Right cardiac atrium (tissue), 5 donors: Measurements from ENCODE around the gene TMEM185B. TPM values are rescaled to one million over a fixed set of nuclear protein-coding genes. Genes with fewer than 3 reads are reported as not detected.
"Not testable (repeated sequence)": the region's sequence is repeated elsewhere in the genome, so short reads cannot be mapped to it uniquely, and the experiment has no call there.

ENCODE experiments used
- ATAC-seq, 2 donors: fragments of 200-7000 bp; cut with Tn5 transposase; one replicate each; pipeline versions ENCODE4 v1.8.0 to v1.9.1; 2020; ENCODE audit warnings: moderate library complexity in 2 of 2, mild to moderate bottlenecking in 1 of 2
- DNase-seq, 3 donors: peaks; one replicate each; pipeline ENCODE4 v3.0.0-alpha.2; 2020
- H3K27ac ChIP-seq: one replicate; pipeline ENCODE4 v1.5.1; 2013; ENCODE audit warnings: mild to moderate bottlenecking, low read length, control low read depth, moderate library complexity
- H3K27me3 ChIP-seq: one replicate; pipeline ENCODE4 v1.6.1; 2013; ENCODE audit not compliant: control insufficient read depth, insufficient read depth
- H3K4me1 ChIP-seq: one replicate; pipeline ENCODE4 v1.6.1; 2013; ENCODE audit warnings: low read length; ENCODE audit not compliant: control insufficient read depth, insufficient read depth
- H3K4me3 ChIP-seq: one replicate; pipeline ENCODE4 v1.5.1; 2013; ENCODE audit warnings: low read length, control low read depth
- H3K9me3 ChIP-seq: one replicate; pipeline ENCODE4 v1.6.1; 2013; ENCODE audit warnings: low read length; ENCODE audit not compliant: control insufficient read depth
- WGBS: extraction: QIAGEN DNeasy Blood & Tissue Kit; methylation state at CpG from one replicate; pipeline ENCODE4 v1.1.7; 2013; 5-methylcytosine and 5-hydroxymethylcytosine counted together
- intact Hi-C, 4 donors: fragments of 100-400 bp; cut with DNase I; formaldehyde crosslinking; loops; one replicate each; pipeline versions ENCODE4 v1.11.0 to v1.14.0; 2022 to 2023
- polyA plus RNA-seq: library from polyadenylated mRNA; stranded (reverse); fragments of 200-250 nt; gene quantifications from one replicate; pipeline ENCODE4 v1.2.3, GENCODE V29; 2013
- total RNA-seq, 4 donors: library from RNA; stranded (reverse); fragmentation: NEBNext Ultra II Directional; extraction: Animal tissue kit (Norgen Biotek cat#: 25700); gene quantifications; one replicate each; pipeline ENCODE4 v1.2.1, GENCODE V29; 2021
- donor health status: healthy with polysubstance abuse.
- donor health status: DM: no; HTN: yes; CAD: no.
- donor health status: DM: no; HTN: no; CAD: no.
- donor health status: DM: no; HTN: yes; CAD: no; lungs with severe emphysema.
- donor health status: DM: yes; HTN: yes; CAD: no.

Gene TMEM185B
- total and polyA plus RNA-seq, 5 donors = 13.2 to 27.5 (median 19.9) TPM

DNA sequence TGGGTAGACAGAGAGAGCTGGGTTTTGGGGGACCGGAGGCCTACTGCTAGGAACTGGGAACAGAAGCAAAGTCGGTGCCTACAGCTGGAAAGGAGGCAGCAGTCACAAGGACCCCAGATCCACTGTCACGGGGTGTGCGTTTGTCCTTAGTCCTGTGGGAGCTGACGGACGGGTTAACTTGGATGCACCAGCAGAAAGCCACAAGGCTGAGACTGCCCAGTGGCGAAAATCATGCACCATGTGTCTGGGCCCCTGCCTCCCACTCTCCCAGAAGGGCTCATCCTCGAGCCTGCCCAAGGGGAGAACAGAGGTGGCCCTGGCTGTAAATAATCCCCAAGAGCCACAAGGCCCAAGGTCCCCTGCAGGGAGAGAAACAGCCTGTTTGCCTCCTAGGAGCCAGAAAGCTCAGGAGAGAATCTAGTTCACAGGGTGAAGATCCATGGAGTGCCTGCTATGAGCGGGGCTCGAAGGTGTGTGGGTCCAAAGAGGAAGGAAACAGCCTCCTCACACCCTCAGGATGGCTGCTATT, 17.8 kb upstream of the TMEM185B start:
- peak overlapping the region; percentile 23 for H3K27ac ChIP-seq
- WGBS = 78% methylated on average over 10 of the region's 10 CpGs
- ATAC-seq = no peak

DNA sequence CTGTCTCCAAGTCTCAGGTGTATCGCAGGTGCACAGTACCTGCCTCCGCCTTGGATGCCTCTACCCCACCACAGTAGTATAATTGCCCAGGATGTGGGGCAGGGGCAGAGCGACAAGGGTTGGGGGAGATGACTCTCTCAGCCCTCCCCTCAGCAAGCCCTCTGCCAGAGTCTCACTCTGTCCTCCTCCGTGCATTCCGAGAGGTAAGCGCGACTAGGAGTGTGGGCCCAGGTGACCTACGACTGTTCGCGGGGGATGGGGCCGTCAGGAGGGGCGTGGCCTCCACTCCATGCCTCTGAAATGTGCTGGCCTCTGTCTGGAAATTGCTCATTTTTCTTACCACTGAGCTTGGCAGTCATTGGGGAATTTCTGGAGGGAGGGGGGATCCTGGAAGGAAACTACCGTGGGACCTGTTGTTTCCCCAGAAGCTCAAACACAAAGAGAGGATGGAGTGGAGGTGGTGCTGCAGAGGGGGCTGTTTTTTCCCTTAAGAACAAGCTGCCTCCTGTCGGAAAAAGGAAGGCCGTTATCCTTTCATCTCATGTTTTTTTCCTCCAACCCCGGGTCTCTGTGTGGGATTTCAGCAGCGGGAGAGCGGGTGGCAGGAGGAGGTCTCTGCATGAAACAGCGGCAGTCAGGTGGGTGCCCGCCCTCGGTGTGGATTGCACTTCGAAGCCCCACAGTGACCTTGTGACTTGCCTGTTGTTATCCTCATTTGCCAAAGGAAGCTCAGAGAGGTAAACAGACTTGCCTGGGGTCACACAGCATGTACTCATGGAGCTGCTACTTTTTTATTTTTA, 16.5 kb upstream of the TMEM185B start:
- 42% methylated on average over 22 of the region's 22 CpGs for WGBS
- Histone ChIP-seq H3K9me3 (no peaks in the 10 kb centered on the region), H3K27me3 (no peaks in the 10 kb centered on the region), H3K27ac (peak overlapping the region; percentile 22), H3K4me1 (no peaks in the 10 kb centered on the region), H3K4me3 (no peak overlapping the region)
- ATAC-seq (peak; percentile 75 to 88), DNase-seq (peak; percentile 65 to 81 (median 80))
- intact Hi-C loops = no loop called here

More for the DNA sequence above, 17.8 kb upstream of the TMEM185B start:
- Histone ChIP-seq H3K4me1 (peaks cover 4% of the 10 kb centered on the region), H3K9me3 (no peaks in the 10 kb centered on the region), H3K27me3 (no peaks in the 10 kb centered on the region), H3K4me3 (no peak overlapping the region)
- intact Hi-C loops = no loop called here
- DNase-seq = no peak

DNA sequence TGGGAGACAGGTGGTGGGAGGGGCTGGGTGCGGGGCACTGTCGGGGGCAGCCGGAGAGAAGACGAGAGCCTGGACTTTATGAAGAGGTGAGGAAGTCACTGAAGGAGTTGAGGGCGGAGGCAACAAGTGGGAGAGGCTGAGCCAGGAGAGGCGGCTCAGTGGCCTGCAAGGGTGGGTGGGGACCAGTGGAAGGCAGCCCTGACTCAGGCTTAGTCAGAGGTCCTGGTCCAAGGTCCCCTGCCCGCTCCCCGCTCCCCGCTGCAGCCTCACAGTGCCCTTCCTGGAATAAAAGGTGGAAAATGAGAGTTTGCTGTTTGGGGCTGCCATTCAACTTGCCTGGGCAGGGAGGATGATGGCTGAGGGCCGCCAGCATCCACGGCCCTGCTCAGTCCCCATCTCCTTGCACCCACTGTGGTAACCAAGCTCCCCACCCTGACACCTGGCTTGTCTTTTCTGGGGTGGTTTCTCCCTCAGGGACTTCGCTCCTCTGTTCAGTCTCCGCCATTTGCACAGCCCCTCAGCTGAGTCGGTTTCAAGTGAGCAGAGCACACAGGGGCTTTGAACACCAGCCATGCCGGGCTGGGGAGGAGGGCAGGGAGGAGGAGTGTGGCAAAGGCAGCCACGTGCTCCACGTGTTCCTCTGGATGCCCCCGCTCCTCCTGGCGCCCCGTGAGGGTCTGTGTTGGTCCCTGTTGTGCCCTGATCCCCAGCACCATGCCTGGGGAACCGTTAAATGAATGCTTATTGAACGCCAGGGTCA, 15.7 kb upstream of the TMEM185B start:
- DNase-seq (peak in 1 of 3 donors; percentile 74), ATAC-seq (peak; percentile 59 to 90)
- no peaks in the 10 kb centered on the region for H3K27me3 ChIP-seq
- H3K27ac ChIP-seq = peak overlapping the region; percentile 22
- no peak overlapping the region for H3K4me3 ChIP-seq
- H3K9me3 ChIP-seq = no peaks in the 10 kb centered on the region
- no peaks in the 10 kb centered on the region for H3K4me1 ChIP-seq
- WGBS = 77% methylated on average over 22 of the region's 22 CpGs
- intact Hi-C loops = no loop called here

- Histone ChIP-seq H3K9me3 (no peaks in the 10 kb centered on the region), H3K4me3 (no peak overlapping the region), H3K4me1 (no peaks in the 10 kb centered on the region), H3K27ac (no peak overlapping the region), H3K27me3 (no peaks in the 10 kb centered on the region)
- intact Hi-C loops = no loop called here
- 78% methylated on average over 10 of the region's 10 CpGs for WGBS
- ATAC-seq (peak in 1 of 2 donors; percentile 13), DNase-seq (no peak)
Observed at GRCh38 chr2:120237491-120237902, 14.3 kb upstream of the TMEM185B start.

DNA sequence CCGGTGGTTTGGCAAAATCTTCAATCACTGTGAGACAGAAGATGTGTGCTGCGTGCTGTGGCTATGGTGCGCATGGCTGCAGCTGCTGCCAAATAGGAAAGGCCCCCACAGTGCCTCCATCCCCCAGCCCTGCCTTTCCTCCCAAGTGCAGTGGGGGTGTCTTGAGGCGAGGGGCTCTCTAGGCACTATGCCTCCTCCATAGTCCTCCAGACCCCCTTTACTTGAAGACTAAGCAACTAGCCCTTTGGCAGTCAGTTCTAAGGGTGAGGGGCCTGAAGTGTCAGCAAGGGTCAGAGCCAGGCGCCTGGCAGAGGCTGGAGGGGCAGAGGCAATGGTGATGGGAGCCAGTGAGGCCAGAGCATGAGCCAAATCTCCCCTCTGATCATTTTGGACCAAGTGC, 13.6 kb upstream of the TMEM185B start:
- no peaks in the 10 kb centered on the region for H3K27me3 ChIP-seq
- no peak overlapping the region for H3K4me3 ChIP-seq
- no peak overlapping the region for H3K27ac ChIP-seq
- intact Hi-C loops = no loop called here
- ATAC-seq (no peak), DNase-seq (no peak)
- no peaks in the 10 kb centered on the region for H3K9me3 ChIP-seq
- no peaks in the 10 kb centered on the region for H3K4me1 ChIP-seq
- WGBS = 90% methylated on average over 5 of the region's 5 CpGs

DNA sequence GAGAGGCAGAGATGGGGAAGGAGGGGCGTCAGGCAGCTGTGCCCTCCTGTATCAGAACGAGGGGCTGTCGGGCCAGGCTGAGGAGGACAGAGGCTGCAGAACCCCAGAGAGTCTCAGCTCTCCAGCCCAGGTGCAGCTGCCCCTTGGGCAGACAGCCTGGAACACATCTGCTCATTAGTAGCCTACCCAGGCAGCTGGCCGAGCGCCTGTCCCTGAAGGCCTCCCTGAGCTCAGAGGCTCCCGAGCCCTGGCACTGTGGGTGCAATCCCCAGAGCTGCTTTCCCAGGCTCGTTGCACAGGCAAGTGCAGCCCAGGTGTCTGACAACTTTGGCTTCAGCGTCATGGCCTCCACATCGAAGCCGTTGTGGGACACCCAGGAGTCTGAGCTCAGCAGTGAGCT, 13.1 kb upstream of the TMEM185B start:
- ATAC-seq (no peak), DNase-seq (no peak)
- WGBS = 90% methylated on average over 10 of the region's 10 CpGs
- Histone ChIP-seq H3K4me3 (no peak overlapping the region), H3K4me1 (no peaks in the 10 kb centered on the region), H3K27ac (no peak overlapping the region), H3K9me3 (no peaks in the 10 kb centered on the region), H3K27me3 (no peaks in the 10 kb centered on the region)
- intact Hi-C loops = no loop called here

- no peaks in the 10 kb centered on the region for H3K27me3 ChIP-seq
- H3K9me3 ChIP-seq = no peaks in the 10 kb centered on the region
- no peak for DNase-seq
- no peaks in the 10 kb centered on the region for H3K4me1 ChIP-seq
- no peak overlapping the region for H3K4me3 ChIP-seq
- H3K27ac ChIP-seq = no peak overlapping the region
- intact Hi-C loops = no loop called here
- 89% methylated on average over 6 of the region's 6 CpGs for WGBS
- ATAC-seq = no peak
Observed at GRCh38 chr2:120235681-120236080, 12.5 kb upstream of the TMEM185B start.

- H3K4me3 ChIP-seq, H3K4me1 ChIP-seq: not testable (repeated sequence)
Observed at GRCh38 chr2:120235158-120235557, 12.0 kb upstream of the TMEM185B start.

GRCh38 chr2:120233292-120233691, 10.1 kb upstream of the TMEM185B start:
- intact Hi-C loops = no loop called here
- ATAC-seq = no peak
- Histone ChIP-seq H3K9me3 (no peaks in the 10 kb centered on the region), H3K27ac (no peak overlapping the region), H3K27me3 (no peaks in the 10 kb centered on the region), H3K4me1 (no peaks in the 10 kb centered on the region), H3K4me3 (no peak overlapping the region)
- 91% methylated on average over 5 of the region's 5 CpGs for WGBS
- no peak for DNase-seq

More at GRCh38 chr2:120235158-120235557, 12.0 kb upstream of the TMEM185B start:
- DNase-seq, ATAC-seq, H3K27ac ChIP-seq, H3K27me3 ChIP-seq, intact Hi-C loops, H3K9me3 ChIP-seq: not testable (repeated sequence)
- over 99% methylated on average over 2 of the region's 2 CpGs for WGBS

DNA sequence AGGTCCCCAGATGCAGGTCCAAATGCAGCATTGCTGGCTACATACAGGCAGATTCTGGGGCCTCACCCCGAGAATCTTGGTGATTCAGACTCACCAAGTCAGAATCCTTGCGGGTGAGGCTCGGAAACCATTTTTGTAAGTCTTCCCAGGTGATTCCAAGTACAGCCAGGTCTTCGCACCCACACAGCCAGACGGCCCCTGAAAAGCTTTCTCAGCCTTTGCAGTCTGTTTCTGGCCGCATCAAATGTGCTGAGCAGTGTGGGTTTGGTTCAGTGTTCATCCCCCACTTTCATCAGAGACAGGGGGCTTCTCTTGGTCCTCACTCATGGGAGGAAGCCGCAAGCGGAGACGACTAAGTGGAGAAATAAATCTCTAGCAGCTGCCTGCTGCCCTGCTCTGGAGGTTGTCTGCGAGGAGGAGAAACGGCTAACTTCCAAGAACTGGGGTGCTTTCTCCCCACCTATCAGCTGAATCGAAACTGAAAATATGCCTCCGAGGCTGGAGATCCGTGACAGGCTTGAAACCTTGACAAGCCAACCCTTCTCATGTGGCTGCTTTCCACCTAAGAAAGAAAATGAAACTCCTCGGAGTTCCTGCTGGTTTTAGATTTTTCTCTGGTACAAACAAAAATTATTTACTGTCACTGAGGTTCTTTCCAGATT, 8.9 kb upstream of the TMEM185B start:
- H3K4me3 ChIP-seq = peak overlapping the region; percentile 54
- H3K4me1 ChIP-seq = no peaks in the 10 kb centered on the region
- H3K27me3 ChIP-seq = no peaks in the 10 kb centered on the region
- H3K9me3 ChIP-seq = no peaks in the 10 kb centered on the region
- 52% methylated on average over 15 of the region's 15 CpGs for WGBS
- peak in 1 of 2 donors; percentile 50 for ATAC-seq
- intact Hi-C loops = no loop called here
- peak overlapping the region; percentile 61 for H3K27ac ChIP-seq
- no peak for DNase-seq
